HG02970 (cell line): ENCODE measurements around the gene NPEPPS.
"Not testable (repeated sequence)": the region's sequence is repeated elsewhere in the genome, so short reads cannot be mapped to it uniquely, and the experiment has no call there.

Experiments used
- ATAC-seq: cut with Tn5 transposase; IDR thresholded peaks from one replicate; pipeline ENCODE4 v1.9.1; 2021; ENCODE audit warnings: mild to moderate bottlenecking, moderate library complexity, moderate number of reproducible peaks; ENCODE audit not compliant: unreplicated experiment, low FRiP score

Gene NPEPPS

DNA sequence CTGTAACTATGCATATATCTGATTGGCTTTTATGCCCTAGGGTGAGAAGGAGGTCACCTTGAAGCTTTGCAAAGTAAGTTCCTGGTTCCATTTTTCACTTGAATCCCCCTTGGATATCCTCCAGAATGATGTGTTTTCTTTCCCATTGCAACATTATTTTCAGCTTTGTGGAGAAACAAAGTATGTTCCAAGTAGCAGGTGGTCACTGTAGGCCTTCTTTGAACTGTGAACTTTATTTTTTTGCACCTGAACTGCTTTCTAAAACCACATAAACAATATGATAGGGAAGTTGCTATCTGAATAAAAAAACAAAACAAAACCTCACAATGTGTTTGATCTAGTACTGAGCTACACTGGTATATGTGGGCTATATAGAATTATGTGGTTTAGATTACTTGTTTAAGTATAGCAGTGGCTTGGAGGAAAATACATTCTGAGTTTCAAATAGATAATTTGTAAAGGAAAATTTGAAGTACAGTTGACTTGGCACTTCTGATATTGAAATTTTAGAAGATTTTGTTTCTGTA lies 29.7 kb downstream of the NPEPPS start:
- not testable (repeated sequence) for ATAC-seq

DNA sequence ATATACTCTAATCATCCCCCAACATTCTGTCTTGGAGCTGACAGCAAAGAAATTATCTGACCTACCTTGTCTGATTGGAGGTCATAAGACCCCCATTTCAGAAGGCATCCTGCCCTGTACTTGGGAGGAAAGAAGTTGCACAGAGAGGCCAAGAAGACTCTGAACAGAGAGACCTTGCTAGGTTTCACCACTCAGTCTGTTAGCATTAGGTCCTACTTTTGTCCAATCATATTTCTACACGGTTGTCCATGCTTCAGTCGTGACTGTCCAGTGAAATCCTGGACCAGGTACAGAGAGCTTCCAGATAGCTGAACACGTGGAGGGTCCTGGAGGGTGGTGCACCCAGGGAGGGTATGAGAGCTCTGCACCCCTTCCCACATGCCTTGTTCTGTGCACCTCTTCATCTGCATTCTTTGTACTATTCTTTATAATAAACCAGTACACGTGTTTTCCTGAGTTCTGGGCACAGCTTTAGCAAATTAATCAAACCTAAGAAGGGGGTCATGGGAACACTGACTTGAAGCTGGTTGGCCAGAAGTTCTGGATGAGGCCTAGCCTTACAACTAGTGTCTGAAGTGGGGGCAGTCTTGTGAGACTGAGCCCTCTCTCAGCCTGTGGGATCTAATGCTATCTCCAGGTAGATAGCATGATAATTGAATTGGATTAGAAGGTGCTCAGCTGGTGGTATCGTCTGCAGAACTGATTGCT lies 30.9 kb downstream of the NPEPPS start:
- ATAC-seq, result not testable (repeated sequence)

DNA sequence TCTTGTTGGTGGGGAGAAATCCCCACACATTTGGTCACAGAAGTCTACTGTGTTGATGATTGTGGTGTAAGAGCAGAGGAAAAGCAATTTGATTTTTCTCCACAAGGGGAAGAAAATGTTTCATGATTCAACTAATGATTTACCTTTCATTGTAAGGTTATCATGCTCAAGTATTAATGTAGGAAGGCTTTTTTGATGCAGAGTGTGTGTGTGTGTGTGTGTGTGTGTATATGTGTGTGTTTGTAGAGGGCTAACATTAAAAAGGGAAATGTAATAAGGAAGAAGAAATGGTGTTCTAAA lies 31.4 kb downstream of the NPEPPS start:
- ATAC-seq, result not testable (repeated sequence)

DNA sequence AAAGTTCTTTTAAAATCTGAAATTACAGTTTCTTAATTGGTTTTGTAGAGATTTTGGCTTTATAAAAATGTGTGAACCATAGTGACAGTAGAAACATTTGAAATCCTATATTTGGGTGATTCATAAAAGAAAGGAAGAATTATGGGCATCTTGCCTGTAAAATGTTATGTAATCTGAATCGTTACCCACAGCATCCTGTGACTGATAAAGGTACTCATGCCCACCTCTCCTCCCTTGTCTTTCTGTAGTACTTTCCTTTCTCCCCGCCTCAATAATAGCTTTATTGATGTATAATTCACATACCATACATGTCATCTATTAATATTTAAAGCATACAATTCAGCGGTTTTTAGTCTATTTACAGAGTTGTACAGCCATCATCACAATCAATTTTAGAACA lies 36.4 kb downstream of the NPEPPS start:
- not testable (repeated sequence) for ATAC-seq

DNA sequence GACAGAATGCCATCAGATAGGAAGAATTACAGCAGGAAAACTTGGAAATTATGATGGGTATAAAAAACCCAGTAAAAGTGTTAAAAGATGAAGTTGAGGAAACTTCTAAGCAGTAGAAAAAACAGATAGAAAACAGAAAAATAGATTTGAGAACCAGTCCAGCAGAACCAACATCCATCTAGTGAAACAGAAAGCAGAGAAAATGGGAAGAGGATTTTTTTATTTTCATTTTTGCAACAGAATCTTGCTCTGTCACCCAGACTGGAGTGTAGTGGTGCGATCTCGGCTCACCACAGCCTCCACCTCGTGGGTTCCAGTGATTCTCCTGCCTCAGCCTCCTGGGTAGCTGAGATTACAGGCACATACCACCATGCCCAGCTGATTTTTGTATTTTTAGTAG lies 41.7 kb downstream of the NPEPPS start:
- not testable (repeated sequence) for ATAC-seq

DNA sequence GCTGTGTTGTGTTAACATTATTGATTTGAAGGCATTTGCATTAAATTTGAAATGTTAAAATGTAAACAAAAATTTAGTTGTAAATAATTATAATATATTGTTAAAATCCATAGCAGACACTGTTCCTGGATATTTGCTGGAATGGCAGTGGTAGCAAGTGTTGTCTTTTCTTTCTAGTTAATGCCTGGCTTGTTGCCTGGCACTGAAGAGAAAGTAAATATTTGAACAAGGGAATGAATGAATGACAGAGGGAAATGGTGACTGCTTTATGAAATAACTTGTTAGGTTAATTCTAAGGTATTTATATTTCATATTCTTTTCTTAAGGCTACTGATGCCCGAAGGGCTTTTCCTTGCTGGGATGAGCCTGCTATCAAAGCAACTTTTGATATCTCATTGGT lies 51.5 kb downstream of the NPEPPS start:
- not testable (repeated sequence) for ATAC-seq

DNA sequence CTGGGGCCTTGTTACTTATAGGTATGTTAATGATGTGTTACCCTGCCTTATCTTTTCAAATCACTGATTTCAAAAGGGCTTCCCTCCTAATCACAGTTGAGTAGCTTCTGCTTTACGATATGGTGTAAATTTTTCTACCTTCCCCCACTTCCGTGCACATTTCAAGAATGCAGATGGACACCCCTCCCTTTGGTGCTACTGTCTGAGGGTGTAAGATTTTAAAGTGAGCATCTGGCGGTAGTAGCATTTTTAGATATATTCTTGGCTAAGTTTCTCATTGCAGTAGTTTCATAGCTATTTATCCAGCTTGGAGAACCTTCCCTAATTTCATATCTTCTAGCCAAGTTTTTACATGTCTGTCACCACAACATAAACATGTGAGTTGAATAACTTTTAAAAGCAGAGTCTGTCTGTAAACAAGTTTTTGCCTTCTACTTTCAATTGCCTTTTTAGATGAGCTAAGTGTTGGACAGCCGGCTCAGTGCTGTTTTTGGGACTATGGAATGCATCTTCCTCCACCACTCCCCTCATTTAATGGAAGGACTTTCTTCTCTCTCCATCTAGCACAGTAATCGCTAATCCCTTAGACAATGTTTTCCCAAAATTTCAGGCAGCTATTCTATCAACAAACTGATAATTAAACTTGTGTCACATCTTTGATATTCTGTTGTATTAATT lies 55.6 kb downstream of the NPEPPS start:
- ATAC-seq, result not testable (repeated sequence)

DNA sequence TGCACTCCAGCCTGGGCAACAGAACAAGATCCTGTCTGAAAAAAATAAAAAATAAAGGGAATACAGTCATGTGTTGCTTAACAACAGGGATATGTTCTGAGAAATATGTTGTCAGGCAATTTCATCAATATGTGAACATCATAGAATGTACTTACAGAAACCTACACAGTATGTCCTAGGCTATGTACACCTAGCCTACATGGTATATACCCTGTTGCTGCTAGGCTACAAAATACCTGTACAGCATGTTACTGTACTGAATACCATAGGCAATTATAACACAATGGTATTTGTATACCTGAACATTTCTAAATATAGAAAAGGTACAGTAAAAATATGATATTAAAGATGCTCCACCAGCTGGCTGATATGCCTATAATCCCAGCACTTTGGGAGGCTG lies 62.6 kb downstream of the NPEPPS start:
- ATAC-seq, result not testable (repeated sequence)

DNA sequence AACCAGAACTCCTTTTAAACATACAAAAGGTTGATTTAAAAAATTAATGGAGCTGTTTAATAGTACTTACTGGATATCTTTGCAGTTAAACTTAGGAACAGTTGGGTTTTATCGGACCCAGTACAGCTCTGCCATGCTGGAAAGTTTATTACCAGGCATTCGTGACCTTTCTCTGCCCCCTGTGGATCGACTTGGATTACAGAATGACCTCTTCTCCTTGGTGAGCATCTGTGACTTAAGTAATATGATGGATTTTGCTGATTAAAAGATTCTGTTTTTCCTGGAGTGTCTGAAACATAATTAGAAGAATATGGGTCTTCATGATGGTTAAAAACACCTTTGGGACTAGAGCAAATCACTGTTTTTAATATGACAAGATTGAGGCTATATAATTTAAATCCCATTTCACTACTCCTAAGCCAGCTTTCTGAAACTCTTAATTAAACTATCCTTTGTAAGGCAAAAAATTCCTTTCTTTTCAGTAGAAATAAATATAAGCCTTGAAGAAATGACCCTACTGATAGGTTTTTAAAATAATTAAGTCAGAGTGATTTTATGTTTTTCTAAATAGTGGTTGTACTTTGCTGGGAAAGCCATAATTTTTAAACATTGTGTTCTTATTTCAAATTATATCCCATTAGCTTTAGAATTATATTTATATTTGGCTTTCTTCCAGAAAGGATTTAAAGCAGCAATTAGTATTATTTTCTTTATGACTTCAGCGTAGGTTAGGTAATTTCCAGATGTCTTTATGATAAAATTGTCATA lies 73.1 kb downstream of the NPEPPS start:
- ATAC-seq, result no peak

DNA sequence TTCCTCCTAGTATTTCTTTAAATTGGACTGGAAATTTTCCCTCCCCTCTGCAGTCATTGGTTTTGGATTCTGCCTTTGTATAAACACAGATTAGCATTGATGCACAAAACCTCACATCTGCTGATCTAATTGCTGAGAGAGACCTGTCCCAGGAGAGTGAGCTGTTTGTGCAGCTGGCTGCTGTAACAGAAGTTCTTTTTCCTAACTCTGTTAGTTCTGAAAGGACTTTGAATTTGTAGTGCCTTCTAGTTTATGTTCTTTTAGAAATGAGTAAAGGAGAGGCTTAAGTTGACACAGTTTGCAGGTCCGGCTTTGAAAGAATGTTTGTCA lies 73.7 kb downstream of the NPEPPS start:
- no peak for ATAC-seq

DNA sequence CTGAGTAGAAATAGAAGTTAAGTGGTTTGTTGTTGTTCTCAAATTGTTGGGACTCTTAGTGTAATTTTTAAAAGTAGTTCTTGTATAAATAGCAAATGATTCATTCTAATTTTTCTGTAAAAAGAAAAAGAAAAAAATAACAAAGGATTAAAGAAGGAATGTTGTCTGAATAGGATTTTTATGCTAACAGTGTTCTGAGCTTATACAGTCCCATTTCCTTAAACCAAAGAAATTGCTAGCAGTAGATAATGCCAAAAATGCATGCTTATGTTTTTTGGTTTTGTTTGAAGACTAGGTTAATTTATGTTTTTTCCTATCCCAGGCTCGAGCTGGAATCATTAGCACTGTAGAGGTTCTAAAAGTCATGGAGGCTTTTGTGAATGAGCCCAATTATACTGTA lies 74.1 kb downstream of the NPEPPS start:
- ATAC-seq, result no peak

DNA sequence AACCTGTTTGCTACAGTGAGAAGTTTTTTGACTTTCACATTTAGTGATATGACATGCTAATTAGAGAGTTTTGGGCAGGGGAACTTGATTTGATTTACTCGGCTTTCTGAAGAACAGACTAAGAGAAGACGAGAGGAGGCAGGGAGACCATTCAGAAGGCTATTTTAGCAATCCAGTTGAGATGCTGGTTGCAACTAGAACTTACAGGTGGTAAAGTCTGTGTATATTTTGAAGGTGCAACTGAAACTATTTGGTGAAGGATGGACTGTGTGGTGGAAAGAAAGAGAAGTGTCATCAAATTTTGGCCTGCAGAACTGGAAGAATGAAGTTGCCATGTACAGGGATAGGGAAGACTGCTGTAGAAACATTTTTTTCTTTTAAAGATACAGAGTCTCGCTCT lies 76.6 kb downstream of the NPEPPS start:
- no peak for ATAC-seq

DNA sequence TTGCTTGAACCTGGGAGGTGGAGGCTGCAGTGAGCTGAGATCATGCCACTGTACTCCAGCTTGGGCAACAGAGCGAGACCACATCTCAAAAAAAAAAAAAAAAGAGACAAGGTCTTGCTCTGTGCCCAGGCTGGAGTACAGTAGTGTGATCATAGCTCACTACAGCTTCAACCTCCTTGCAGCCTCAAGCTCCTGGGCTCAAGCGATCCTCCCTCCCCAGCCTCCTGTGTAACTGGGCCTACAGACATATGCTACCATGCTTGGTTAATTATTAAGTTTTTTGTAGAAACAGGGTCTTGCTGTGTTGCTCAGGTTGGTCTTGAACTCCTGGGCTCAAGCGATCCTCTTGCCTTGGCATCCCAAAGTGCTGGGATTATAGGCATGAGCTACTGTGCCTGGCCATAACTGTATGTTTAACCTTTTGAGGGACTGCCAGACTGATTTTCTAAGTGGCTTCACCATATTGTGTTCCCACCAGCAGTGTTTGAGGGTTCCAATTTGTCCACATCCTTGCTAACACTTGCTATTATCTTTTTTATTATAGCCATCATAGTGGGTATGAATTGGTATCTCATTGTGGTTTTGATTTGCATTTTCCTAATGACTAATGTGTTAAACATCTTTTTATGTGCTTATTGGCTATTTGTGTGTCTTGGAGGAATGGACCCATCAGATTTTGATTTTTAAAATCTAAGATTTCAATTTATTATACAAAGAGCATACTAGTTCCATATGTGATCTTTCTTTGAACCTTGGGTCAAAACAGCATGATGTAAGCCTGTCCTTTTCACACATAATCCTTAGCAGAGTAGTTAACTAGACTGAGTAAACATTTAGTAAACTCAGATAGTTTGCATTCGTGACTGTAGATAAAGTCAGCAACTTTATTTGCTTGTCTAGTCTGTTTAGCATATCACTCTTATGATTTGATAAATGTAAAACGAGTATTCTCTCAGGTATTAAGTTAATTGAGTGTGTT lies 80.8 kb downstream of the NPEPPS start:
- no peak for ATAC-seq

DNA sequence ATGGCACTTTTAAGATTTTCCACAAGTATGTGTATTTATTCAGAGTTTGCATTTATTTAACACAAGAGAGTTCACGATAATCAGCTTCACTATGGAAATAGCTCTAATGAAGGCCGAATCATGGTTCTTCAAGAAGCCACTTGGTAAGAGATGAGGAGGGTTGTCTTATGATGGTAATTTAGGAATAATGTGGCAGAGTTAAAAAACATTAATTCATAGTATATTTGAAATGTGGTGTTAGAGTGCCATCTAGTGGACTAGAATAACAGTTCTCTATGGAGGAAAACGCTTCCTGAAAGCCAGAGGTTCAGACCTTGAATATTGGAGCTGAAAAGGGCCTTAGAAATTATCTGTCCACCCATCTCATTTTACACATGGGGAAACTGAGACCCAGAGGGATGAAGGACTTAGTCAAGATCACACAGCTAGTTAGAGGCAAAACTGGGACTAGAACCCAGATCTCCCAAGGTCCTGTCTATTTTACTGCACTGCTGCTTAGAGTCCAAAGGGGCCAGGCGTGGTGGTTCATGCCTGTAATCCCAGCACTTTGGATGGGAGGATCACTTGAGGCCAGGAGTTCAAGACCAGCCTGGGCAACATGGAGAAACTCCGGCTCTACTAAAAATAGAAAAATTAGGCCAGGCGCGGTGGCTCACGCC lies 85.0 kb downstream of the NPEPPS start:
- ATAC-seq, result no peak

DNA sequence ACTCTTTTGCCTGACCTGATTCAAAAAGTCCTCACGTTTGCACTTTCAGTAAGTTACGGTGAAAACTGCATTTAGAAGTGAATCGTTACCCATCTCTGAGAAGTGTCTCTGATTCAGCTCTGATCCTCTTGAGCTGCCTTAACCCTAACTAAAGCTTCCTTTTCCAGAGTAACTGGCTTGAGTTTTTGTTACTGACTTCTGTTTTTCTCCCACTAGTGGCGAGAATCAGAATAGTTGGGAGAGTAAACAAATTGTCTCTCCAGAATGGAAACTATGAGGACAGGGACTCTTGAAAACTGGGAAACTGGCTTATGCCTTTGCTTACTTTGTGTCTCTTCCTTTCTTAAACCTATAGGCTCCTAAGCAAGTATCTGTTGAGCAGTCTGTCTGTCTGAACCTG lies 87.5 kb downstream of the NPEPPS start:
- no peak for ATAC-seq

DNA sequence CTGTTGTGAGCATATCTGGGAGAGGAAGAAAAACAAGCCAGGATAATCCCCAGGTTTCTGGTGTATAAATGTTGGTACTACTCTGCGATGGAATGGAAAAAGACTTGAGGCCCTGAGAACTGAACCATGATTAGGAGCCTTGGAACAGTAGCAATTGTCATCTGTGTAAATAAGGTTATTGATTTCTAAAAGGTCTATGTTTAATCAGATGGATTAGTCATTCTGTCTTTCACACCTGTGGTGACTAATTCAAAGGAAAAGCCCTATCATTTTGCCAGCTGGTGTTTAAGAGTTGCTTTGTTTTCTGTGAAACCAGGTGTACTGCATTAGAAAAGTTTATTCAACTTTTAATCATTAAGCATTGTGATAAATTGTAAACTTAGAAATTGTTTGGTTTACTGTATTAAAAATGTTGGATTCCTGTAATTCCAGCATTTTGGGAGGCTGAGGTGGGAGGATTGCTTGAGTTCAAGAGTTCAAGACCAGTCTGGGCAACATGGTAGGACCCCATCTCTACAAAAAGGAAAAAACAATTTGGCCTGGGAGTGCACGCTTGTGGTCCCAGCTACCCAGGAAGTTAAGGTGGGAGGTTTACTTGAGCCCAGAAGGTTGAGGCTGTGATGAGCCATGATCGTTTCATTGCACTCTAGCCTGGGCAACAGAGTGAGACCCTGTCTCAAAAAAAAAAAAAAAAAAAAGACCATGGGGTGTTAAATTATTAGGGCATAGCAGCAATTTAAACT lies 89.8 kb downstream of the NPEPPS start:
- ATAC-seq, result no peak

DNA sequence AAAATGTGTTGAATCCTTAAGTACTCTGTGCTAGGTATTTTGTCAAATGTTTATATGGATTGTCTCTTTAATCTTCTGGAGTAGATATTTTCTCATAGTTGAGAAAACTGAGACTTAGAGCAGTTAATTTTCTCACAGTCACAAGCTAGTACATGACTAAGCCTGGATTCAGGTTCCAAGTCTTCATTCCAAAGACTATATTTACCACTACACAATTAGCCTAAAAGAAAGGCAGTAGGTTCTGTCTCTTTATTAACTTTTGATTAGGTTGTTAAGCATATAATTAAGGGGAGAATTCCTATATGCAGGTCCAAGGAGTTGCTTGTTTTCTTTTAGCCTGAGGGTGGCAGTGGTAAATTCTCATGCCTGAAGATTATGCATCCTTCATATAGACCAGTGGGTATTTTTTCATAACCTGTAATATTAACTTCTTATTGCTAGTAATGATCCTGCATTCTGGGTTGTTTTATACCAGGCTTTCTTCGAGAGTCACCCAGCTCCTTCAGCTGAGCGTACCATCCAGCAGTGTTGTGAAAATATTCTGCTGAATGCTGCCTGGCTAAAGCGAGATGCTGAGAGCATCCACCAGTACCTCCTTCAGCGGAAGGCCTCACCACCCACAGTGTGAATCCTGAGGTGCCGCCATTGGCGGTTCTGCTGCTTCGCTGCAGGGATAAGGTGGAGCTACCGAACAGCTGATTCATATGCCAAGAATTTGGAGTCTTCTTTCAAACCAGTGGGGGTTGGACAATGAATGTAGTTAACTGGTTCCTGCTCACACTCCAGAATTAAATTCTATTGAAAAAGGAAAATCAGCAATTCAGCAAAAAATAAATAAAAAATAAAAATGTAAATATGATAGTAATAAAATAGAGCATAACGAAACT lies 90.6 kb downstream of the NPEPPS start:
- ATAC-seq, result no peak

DNA sequence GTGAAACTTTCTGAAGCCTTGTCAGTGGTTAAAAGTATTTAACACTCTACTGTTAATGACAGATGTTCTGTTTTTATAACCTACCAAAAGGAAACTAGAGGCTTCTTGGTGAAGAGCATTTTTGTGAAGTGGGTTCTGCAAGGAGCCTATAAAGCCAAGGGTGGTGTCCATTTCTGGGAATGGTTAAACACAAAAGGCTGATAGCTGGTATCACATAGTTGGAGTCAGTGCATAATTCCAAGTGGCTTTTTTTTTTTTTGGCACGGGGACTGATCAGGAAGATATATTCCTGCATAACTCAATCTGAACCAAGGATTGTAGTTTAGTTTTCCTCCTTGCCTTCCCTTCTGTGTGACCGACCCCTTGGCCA lies 91.3 kb downstream of the NPEPPS start:
- ATAC-seq, result no peak
